HTR-8/SVneo (cell line): Measurements from ENCODE around the gene IGFLR1.
"Not testable (repeated sequence)": the region's sequence is repeated elsewhere in the genome, so short reads cannot be mapped to it uniquely, and the experiment has no call there.

Source experiments
- DNase-seq: peaks from one replicate; pipeline ENCODE4 v3.0.0; 2011; ENCODE audit warnings: low spot score, mixed read lengths; ENCODE audit not compliant: insufficient read length
- FAIRE-seq: peaks from 2 replicates; lab custom pipeline; 2011; peaks lifted over from hg19 to GRCh38; lab: Jason Lieb, UNC

Gene IGFLR1

DNA sequence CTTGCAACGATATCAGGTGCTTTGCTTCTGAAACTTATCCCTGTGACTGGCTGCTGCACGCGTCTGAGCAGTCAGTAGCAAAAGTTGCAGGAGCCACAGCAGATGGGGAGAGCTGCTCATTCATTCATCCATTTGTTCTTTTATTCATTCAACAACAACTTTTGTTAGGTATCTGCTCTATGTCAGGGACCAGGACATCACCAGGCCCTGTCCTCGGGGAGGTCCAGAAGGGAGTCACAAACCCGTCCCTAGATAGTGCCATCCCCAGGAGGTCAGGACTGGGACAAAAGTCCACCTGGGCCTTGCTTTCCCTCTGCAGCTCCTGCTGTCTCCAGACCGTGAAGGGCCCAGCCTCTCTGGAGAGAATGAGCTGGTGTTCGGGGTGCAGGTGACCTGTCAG, 35.7 kb upstream of the IGFLR1 start:
- DNase-seq (no peak), FAIRE-seq (no peak)

DNA sequence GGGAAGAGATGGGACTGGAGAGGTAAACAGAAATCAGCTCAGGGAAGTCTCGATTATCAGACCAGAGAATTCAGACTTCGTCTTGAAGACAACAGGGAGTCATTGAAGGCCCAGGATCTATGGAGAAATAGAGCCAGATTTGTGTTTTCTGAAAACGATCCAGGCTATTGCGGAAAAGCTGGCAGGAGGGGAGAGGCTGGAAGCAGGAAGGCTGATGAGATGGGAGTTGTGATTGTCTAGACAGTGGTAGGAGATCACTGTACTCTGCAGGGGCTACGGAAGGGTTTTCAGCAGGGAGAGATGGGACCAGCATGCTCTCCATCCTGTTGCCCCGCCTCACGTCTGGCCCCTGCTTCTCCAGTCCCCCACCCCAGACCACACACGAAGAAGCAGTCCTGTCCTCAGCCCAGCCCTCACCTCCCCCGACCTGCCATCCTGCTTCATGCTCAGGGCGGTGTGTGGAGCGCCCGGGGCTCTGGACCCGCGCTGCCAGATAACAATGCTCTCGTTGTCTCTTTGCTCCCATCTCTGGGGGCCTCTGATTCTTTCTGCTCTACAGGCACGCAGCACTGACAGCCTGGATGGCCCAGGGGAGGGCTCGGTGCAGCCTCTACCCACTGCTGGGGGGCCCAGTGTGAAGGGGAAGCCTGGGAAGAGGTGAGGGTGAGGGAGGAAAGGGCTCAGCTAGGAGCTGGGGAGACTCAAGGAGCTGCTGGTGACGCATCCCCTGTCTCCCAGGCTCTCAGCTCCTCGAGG, 35.0 kb upstream of the IGFLR1 start:
- no peak for FAIRE-seq

DNA sequence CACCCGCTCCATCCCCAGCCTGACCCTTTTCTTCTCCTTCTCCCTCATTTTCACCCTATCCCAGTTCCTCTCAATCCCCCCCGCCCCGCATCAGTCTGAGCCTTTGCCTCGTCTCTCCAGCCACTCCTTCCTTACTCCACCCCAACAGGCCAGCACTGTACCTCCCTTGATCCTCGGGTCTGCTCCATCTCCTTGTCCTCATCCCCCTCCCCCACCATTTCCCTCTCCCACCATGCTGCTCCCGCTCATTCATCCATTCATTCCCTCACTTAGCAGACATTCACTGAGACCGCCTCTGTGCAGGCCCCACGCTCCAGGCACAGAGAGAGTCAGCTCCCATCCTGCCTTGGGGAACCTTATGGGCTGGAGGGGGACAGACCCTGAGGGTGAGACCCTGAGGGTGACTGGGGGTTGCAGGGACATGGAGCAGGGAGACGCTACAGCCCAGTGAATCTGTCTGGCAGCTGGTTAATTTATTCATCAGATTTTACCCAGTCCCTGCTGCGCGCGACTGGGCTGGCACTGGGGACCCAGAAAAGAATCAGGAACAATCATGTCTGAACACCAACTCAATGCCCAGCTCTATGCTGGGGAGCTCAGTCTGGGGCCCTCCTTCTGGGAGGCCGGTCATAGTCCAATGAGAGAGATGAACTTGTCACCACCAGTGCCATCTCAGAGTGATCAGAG, 34.0 kb upstream of the IGFLR1 start:
- FAIRE-seq (no peak), DNase-seq (no peak)

More for the DNA sequence above, 35.0 kb upstream of the IGFLR1 start:
- DNase-seq = no peak

DNA sequence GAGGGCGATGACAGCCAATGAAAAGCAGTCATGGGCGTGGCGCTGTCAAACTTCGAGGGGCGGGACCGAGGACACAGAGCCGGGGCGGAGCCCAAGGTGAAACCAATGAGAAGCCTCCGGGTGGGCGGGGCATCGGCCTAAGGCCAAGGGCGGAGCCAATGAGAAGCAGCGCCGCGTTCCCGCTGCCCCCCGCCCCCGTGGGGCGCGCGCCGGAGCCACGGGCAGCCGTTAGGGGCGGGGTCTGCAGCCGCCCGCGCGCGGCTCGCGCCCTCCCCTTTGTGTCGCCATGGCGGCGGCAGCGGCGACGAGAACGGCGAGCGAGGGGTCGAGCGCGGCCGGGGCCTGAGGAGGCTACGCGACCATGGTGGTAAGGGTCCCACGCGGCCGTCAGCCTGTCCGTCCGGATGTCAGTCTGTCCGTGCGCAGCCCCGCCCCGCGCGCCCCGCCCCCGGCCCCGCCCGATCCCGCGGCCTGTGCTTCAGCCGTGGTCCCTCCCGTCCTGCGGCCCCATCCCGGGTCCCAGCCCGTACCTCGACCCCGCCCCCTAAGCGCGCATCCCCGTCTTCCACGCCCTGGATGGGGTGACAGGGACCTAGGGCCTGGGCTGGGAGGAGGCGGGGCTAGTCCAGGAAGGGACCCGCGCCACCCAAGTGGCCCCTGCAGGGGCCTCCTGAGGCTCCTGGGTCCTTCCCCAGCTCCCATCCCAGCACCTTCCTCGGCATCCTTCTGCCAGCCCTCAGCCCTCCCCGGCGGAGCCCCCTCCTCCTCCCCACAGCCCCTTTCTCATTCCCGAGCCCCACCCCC, 33.2 kb upstream of the IGFLR1 start, which contains the start of gene ARHGAP33:
ARHGAP33 (plus strand) TSS at position 267 of the 804 bp plus-strand sequence; CDS start at position 362, 95 bp downstream.
- FAIRE-seq (peak; percentile 83), DNase-seq (peak; percentile 95)

DNA sequence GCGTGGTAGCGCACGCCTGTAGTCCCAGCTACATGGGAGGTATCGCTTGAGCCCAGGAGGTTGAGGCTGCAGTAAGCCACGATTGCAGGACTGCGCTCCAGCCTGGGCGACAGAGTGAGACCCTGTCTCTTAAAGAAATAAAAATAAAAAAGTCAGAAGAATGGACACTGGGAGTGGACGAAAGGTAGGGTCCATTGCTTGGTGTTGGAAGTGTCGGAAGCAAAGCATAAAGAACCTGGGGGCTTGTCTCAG, 32.7 kb upstream of the IGFLR1 start:
- DNase-seq (no peak), FAIRE-seq (no peak)

DNA sequence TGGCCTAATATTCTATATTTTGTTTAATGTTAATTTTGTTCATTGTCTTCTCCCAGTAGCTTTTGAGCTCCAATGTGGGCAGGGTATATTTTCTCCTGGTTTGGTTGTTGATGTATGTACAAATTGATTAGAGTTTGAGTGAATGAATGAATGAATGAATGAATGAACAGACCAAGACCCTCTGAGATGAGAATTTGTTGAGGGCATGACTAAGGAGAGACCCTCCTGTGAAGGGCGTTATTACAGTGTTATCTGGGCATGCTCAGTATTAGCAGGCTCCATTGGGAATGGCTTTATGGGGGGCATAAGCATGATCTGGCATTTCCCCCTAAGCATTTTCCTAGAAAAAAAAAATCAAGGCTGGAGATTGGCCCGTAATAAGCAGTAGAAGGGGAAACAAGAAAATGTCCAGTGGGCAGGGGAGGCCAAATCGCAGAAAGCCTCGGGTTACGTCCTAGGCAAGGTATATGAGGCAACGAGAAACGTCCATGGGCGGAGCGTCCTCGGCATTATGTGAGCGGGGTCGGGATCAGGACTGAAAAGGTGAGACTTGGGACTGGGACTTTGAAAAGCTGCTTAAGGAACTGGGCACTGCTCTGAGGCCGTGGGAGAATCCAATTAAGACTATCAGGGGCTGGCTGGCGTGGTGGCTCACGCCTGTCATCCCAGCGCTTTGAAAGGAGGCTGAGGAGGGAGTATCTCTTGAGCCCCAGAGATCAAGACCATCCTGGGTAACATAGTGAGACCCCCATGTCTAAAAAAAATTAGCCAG, 32.2 kb upstream of the IGFLR1 start:
- DNase-seq (no peak), FAIRE-seq (no peak)

DNA sequence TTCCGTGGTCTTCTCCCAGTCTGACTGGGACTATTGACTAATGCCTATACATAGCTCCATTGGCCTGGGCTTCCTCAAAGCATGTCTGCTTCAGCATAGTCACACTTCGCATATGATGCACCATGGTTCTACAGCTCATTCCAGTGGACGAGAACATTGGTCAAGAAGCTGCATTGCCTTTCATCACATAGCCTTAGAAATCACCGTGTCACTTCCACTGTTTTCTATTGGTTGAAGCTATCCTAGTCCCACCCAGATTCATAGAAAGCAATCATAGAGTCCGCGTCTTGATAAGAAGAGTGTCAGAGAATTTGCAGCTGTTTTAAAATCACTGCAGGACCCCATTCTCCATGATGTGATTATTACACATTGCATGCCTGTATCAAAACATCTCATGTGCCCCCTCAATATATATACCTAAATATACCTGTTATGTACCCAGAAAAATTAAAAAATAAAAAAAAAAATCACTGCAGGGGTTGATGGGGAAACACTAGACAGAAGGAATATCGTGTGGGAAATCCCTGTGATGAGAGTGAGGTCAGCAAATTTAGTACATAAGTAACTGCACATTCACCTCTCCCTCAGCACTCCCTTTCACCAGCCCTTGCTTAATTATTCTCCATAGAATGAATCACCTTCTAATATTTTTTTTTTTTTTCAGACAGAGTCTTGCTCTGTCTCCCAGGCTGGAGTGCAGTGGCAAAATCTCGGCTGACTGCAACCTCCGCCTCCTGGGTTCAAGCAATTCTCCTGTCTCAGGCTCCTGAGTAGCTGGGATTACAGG, 31.0 kb upstream of the IGFLR1 start:
- no peak for DNase-seq
- FAIRE-seq = no peak

DNA sequence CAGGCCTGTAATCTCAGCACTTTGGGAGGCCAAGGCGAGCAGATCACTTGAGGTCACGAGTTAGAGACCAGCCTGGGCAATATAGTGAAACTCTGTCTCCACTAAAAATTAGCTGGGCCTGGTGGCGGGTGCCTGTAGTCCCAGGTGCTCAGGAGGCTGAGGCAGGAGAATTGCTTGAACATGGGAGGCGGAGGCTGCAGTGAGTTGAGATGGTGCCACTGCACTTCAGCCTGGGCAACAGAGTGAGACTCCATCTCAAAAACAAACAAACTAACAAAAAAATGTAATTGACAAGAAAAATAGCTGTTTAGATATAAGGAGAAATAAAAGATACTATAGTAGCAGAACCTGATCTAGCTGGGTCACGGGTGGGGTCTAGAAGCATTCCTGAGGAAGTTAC, 30.1 kb upstream of the IGFLR1 start:
- not testable (repeated sequence) for FAIRE-seq, DNase-seq

DNA sequence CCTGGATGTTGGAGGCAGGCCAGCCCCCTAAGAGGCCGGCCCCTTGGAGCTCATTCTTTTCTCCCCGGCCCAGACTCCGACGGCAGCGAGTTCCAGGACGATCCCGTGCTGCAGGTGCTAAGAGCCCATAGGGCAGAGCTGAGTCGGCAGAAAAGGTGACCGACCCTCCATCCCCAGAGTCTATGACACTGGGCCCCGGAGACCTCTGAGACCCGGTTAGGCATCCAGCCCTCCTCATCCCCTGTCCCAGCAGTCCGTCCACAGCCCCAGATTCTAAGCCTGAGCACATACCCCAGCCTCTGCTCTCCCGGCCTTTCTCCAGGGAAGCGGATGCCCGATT, 25.8 kb upstream of the IGFLR1 start:
- DNase-seq = no peak
- no peak for FAIRE-seq

DNA sequence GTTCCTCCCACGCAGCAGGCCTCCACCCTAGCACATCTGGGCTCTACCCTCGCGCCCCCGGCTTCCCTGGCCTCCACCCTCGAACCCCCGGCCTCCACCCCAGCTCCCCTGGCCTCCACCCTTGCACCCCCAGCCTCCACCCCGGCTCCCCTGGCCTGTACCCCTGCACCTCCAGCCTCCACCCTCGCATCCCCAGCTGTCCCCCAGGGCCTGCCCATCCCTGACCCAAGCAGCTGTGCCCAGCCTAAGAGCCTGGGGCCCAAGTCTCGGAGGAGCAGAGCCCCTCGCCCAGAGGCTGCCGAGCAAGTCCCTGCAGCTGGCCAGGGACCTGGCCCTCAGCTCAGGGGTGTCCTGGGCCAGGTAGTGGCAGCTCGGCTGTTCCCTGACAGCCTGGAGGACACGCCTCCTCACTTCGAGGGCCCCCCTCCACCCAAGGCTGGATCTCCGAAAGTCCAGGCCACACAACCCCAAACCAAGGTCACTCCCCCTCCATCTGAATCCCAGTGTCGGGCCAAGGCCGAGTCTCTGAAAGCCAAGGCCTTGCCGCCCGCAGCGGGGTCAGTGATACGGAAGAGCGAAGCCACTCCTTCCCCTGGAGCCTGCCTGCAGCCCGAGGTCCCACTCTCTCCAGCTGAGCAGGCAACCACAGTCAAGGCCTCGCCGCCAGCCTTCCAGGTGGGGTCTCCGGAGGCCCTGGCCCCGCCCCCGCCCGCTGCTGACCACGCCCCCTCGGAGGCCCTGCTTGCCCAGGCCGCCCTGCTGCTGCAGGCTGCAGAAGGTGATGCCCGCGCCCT, 25.2 kb upstream of the IGFLR1 start:
- no peak for FAIRE-seq

DNA sequence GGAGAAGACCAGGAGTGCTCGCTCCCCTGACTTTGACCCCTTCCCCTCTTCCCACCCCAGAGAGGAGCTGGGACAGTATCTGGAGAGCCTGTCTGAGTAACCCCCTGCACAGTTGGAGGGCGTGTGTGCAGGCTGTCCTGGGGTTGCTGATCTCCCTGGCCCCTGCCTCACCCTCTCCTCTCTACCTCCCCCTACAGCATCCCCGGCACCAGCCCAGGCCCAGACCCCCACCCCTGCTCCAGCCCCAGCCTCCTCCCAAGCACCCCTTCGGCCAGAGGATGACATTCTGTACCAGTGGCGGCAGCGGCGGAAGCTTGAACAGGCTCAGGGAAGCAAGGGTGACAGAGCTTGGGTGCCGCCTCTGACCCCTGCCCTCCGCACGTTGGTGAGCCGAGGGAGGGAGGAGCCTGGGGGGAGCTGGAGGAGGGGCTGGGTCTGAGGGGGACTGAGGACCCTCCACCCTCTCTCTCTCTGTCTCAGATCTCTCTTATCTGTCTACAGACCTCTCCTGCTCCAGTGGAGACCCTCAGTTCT, 24.4 kb upstream of the IGFLR1 start:
- no peak for DNase-seq
- FAIRE-seq = no peak

More for the DNA sequence above, 25.2 kb upstream of the IGFLR1 start:
- no peak for DNase-seq

DNA sequence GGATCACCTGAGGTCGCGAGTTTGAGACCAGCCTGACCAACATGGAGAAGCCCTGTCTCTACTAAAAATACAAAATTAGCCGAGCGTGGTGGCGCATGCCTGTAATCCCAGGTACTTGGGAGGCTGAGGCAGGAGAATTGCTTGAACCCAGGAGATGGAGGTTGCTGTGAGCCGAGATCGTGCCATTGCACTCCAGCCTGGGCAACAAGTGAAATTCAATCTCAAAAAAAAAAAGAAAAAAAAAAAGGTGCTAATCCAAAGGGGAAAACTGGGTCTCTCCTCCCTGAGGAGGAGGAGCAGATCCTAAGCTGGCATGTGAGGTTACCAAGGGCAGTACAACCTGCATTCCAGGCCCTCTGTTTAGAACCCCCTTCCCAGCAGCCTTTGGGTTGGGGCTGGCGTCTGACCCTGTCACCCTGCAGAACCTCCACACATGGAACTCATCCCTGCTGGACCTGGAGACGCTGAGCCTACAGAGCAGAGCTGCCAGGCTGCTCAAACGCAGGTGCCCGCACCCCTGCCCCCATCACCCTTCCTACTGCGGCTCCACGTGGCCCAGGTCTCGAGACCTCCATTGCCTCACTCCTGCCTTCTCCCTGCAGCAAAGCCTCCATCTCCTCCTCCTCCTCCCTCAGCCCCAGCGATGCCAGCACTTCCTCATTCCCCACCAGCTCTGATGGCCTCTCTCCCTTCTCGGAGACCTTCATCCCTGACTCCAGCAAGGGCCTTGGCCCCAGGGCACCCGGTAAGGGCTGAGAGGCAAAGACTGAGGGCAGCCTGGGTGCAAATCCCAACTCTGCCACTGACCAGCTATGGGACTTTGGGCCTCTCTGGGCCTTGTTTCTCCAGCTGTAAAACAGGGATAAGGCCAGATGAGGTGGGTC, 22.4 kb upstream of the IGFLR1 start:
- DNase-seq = no peak
- no peak for FAIRE-seq

DNA sequence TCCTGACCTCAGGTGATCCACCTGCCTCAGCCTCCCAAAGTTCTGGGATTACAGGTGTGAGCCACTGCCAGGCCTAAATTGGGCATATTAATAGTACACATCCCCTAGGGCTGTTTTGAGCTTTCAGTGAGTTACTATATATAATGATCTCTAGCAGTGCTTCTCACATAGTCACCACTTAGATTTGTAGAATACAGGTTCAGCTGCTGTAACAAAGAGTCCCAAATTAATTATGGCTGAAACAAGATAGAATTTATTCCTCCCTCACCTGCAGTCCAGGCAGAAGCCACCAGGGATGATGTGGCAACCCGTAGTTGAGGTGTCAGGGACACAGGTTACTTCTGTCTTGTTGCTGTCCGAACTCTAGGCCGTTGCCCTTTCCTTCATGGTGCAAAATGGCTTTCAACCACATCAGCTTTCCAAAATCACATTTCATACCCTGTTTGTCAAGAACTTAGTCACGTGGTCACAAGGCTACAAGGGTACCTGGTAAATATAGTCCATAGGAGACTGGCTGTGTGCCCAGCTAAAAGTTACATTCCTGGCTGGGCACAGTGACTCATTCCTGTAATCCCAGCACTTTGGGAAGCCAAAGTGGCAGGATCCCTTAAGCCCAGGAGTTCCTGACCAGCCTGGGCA, 18.6 kb upstream of the IGFLR1 start:
- FAIRE-seq (no peak), DNase-seq (no peak)

DNA sequence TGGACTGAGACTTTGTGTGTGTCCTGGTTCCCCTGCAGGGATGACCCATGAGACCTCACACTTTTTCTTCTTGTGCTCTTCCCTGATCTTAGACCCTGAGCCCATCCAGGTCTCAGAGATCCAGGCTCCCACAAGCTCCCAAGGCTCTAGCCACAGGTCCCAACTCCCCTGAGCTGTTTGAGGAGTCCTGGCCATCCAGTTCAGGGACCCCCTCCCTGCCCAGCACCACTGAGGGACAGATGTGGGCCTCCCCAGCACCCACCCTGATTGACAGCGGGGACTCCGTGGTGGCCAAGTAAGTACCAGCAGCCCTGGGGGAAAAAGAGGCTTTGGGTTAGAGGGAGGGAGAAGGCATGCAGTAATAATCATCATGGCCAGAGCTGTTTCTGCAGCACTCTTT, 17.4 kb upstream of the IGFLR1 start:
- FAIRE-seq (no peak), DNase-seq (no peak)

DNA sequence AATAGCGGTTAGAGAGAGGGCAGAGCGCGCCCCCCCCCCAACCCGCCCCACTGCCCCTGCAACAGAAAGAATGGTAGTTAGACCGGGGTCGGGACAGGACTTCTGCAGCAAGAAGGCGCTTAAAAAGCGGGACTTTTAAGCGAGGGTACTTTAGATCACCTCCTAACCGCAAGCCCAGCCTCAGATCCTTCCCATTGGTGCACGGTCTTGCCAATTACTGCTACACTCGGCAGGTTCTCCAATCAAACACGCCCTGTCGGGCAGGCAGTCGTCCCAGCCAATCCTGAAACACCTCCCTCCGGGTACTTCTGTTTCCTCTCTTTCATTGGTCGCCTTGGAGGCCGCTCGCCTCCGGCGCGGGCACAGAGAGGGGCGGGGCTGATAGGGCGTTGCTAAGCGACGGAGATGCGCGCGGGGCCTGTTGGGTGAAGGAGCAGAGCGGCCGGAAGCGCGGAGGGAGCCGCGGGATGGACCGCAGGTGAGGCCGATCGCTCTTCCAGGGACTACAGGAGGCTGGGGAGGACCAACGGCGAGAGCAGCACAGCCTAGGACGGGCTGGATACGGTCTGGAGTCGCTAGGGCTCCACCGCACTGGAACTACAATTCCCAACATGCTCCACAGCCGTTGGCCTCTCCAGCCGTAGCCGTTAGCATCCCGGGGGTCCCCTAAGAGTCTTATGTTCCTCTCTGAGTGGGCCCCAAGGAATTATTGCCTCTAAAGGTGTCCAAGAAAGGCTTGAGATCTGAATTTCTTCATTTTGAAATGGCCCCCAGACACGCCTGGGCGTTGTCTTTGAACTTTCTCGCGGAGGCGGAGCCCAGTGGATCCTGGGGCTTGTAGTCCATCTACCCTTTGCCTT, 15.7 kb upstream of the IGFLR1 start, which contains the start of gene PROSER3:
PROSER3 (plus strand) TSS at position 428 of the 860 bp plus-strand sequence; CDS start at position 468, 40 bp downstream.
- DNase-seq (peak; percentile 98), FAIRE-seq (peak; percentile 97)

DNA sequence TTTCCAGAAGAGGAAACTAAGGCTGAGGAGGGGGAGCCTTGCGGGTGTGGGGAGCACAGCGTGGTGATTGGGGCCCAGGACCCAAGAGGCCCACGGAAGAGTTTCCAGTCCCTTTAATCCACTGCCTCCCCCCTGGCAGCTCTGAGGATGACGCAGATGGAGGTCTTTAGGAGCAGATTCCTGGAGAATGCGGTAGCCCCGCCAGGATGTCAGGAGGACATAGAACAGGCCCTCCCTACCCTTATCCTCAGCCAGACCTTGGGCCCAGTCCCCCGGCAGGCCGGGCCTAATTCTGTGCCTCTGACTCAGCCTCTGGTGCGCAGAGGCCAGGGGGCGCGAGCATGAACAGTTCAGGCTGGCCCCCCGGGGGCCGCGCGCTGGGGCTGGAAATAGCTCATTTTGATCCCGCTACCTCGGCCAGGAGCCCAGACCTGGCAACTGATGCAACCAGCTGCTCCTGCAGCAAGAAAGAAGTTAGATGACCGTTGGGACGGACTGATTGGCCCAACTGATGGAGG, 15.0 kb upstream of the IGFLR1 start:
- no peak for FAIRE-seq
- peak; percentile 41 for DNase-seq
